Motor neuron (in vitro differentiated cells): ENCODE measurements around the gene DOC2A. TPM values are rescaled to one million over a fixed set of nuclear protein-coding genes. Genes with fewer than 3 reads are reported as not detected.
A peak's percentile ranks its signal among the peaks of the same experiment; 100 is the strongest.

Experiments used
- ATAC-seq, 8 experiments: fragments of 200-7000 bp; cut with Tn5 transposase; replicated peaks in 6 of 8; 2 replicates each; pipeline ENCODE4 v1.8.0; 2021; ENCODE audit warnings: mild to moderate bottlenecking in 8 of 8, moderate library complexity in 8 of 8
- H3K27ac ChIP-seq, 2 donors: fragments of 250-450 bp; sonication (Bioruptor Pico); 2 replicates each; pipeline ENCODE4 v1.9.0; 2021; ENCODE audit warnings: antibody characterized with exemption in 2 of 2, mild to moderate bottlenecking in 2 of 2, moderate library complexity in 1 of 2
- H3K4me1 ChIP-seq, 2 donors: fragments of 250-450 bp; sonication (Bioruptor Pico); replicated peaks in 1 of 2; 2 replicates each; pipeline ENCODE4 v1.6.1; 2021; ENCODE audit warnings: antibody characterized with exemption in 2 of 2, mild to moderate bottlenecking in 2 of 2, moderate library complexity in 1 of 2
- H3K4me3 ChIP-seq, 5 donors: fragments of 250-450 bp; sonication (Bioruptor Pico); 2 replicates each; pipeline ENCODE4 v1.9.0; 2021; ENCODE audit warnings: antibody characterized with exemption in 5 of 5, mild to moderate bottlenecking in 5 of 5, moderate library complexity in 4 of 5
- WGBS, 10 experiments: fragments of 450-650 bp; shearing (Covaris generic); methylation state at CpG; one replicate each; pipeline ENCODE4 v1.0.0; 2022; 5-methylcytosine and 5-hydroxymethylcytosine counted together
- in situ Hi-C, 9 experiments: fragments of 400-800 bp; cut with MboI; loops; one replicate each; pipeline ENCODE4 v1.15.0; 2021; ENCODE audit warnings: low sequenced_read_pairs in 9 of 9, low pct_unique_long_range_greater_than_20kb in 2 of 9; ENCODE audit not compliant: unreplicated experiment in 9 of 9
- total RNA-seq, 8 experiments: library from RNA; unstranded; fragments of 300-600 nt; gene quantifications; 2 replicates each; pipeline versions ENCODE4 v1.2.3 to v1.2.4, GENCODE V29; 2022

The DOC2A gene
- total RNA-seq, 8 experiments from 2014 or later = 0.31 to 8.1 (median 4.0) TPM

GRCh38 chr16:30040221-30040620 is 29.4 kb upstream of the DOC2A start:
- no peak for ATAC-seq
- WGBS, 10 experiments = 20 to 100% (median 60%) methylated on average over 1 to 4 of the region's 5 CpGs; no CpG with 5 or more reads in 3 of the 10 experiments
- in situ Hi-C loops = loop anchor here in 1 of 9 experiments (25.0 kb wide), 1 partner anchor 328 kb away; no protein-coding TSS in a partner anchor
- H3K4me3 ChIP-seq = no peak overlapping the region
- H3K27ac ChIP-seq = no peak overlapping the region
- no peaks in the 10 kb centered on the region for H3K4me1 ChIP-seq

- WGBS, 10 experiments = 40 to 100% (median 80%) methylated on average over 1 to 7 of the region's 7 CpGs; no CpG with 5 or more reads in 3 of the 10 experiments
- in situ Hi-C loops = loop anchor here in 1 of 9 experiments (25.0 kb wide), 1 partner anchor 321 kb away; no protein-coding TSS in a partner anchor
- H3K27ac ChIP-seq = no peak overlapping the region
- ATAC-seq = no peak
- H3K4me3 ChIP-seq = no peak overlapping the region
- peaks cover 22 to 32% of the 10 kb centered on the region in 2 donors for H3K4me1 ChIP-seq
Observed at GRCh38 chr16:30033270-30033669, 22.4 kb upstream of the DOC2A start.

GRCh38 chr16:30032083-30032819 is 21.4 kb upstream of the DOC2A start:
- no peak overlapping the region for H3K27ac ChIP-seq
- H3K4me3 ChIP-seq = peak overlapping the region in 3 of 5 donors; percentile 1 to 46 (median 1)
- in situ Hi-C loops = loop anchor here in 1 of 9 experiments (25.0 kb wide), 1 partner anchor 320 kb away; no protein-coding TSS in a partner anchor
- H3K4me1 ChIP-seq = peaks cover 22 to 34% of the 10 kb centered on the region in 2 donors
- 2 to 100% (median 31%) methylated on average over 1 to 9 of the region's 12 CpGs for WGBS, 10 experiments
- ATAC-seq = peak; percentile 29 to 69 (median 44)

- Histone ChIP-seq H3K4me1 (peaks cover 22 to 34% of the 10 kb centered on the region in 2 donors), H3K27ac (peak overlapping the region; percentile 25 to 78), H3K4me3 (peak overlapping the region; percentile 46 to 78 (median 50))
- peak in 4 of 8 experiments; percentile 1 to 6 (median 2) for ATAC-seq
- 19 to 100% (median 26%) methylated on average over 1 to 8 of the region's 11 CpGs; no CpG with 5 or more reads in 7 of the 10 experiments for WGBS, 10 experiments
- in situ Hi-C loops = loop anchor here in 1 of 9 experiments (25.0 kb wide), 1 partner anchor 319 kb away; no protein-coding TSS in a partner anchor
Observed at GRCh38 chr16:30031477-30031918, 20.7 kb upstream of the DOC2A start.

GRCh38 chr16:30030841-30031413 is 20.1 kb upstream of the DOC2A start, which contains the start of gene TLCD3B:
Gene TLCD3B (minus strand): TSS chr16:30031271. CDS start chr16:30030527, 744 bp downstream.
- WGBS, 10 experiments = no CpG with 5 or more reads among the region's 27 CpGs
- Histone ChIP-seq H3K27ac (peak within 1 kb of the TSS; percentile 52 to 78), H3K4me1 (peaks cover 22 to 34% of the 10 kb centered on the region in 2 donors), H3K4me3 (peak within 1 kb of the TSS; percentile 46 to 78 (median 50))
- in situ Hi-C loops = loop anchor here in 1 of 9 experiments (25.0 kb wide), 1 partner anchor 319 kb away; no protein-coding TSS in a partner anchor
- peak in 7 of 8 experiments; percentile 15 to 82 (median 76) for ATAC-seq

GRCh38 chr16:30030011-30030685 is 19.3 kb upstream of the DOC2A start:
- ATAC-seq = peak in 5 of 8 experiments; percentile 1 to 15 (median 12)
- peaks cover 22 to 34% of the 10 kb centered on the region in 2 donors for H3K4me1 ChIP-seq
- WGBS, 10 experiments = 0 to 47% (median 17%) methylated on average over 1 to 8 of the region's 23 CpGs; no CpG with 5 or more reads in 6 of the 10 experiments
- peak overlapping the region; percentile 46 to 78 (median 50) for H3K4me3 ChIP-seq
- in situ Hi-C loops = loop anchor here in 1 of 9 experiments (25.0 kb wide), 1 partner anchor 318 kb away; no protein-coding TSS in a partner anchor
- H3K27ac ChIP-seq = peak overlapping the region; percentile 44 to 72

- no peak overlapping the region for H3K27ac ChIP-seq
- peaks cover 22 to 34% of the 10 kb centered on the region in 2 donors for H3K4me1 ChIP-seq
- in situ Hi-C loops = loop anchor here in 1 of 9 experiments (25.0 kb wide), 1 partner anchor 316 kb away; no protein-coding TSS in a partner anchor
- no peak overlapping the region for H3K4me3 ChIP-seq
- ATAC-seq = peak in 3 of 8 experiments; percentile 43 to 65 (median 50)
- WGBS, 10 experiments = 5 to 100% (median 31%) methylated on average over 1 to 9 of the region's 18 CpGs; no CpG with 5 or more reads in 6 of the 10 experiments
Observed at GRCh38 chr16:30028438-30029076, 17.7 kb upstream of the DOC2A start.

GRCh38 chr16:30027588-30028437 is 17.0 kb upstream of the DOC2A start:
- peaks cover 22 to 34% of the 10 kb centered on the region in 2 donors for H3K4me1 ChIP-seq
- H3K27ac ChIP-seq = no peak overlapping the region
- 0 to 86% (median 60%) methylated on average over 1 to 6 of the region's 13 CpGs; no CpG with 5 or more reads in 3 of the 10 experiments for WGBS, 10 experiments
- in situ Hi-C loops = loop anchor here in 1 of 9 experiments (25.0 kb wide), 1 partner anchor 316 kb away; no protein-coding TSS in a partner anchor
- H3K4me3 ChIP-seq = no peak overlapping the region
- peak in 3 of 8 experiments; percentile 9 to 14 (median 14) for ATAC-seq

- H3K27ac ChIP-seq = no peak overlapping the region
- 73 to 100% methylated on average over 2 to 3 of the region's 18 CpGs; no CpG with 5 or more reads in 8 of the 10 experiments for WGBS, 10 experiments
- ATAC-seq = no peak
- no peak overlapping the region for H3K4me3 ChIP-seq
- peaks cover 12 to 23% of the 10 kb centered on the region in 2 donors for H3K4me1 ChIP-seq
- in situ Hi-C loops = loop anchor here in 1 of 9 experiments (25.0 kb wide), 1 partner anchor 314 kb away; no protein-coding TSS in a partner anchor
Observed at GRCh38 chr16:30026449-30026848, 15.6 kb upstream of the DOC2A start.

- WGBS, 10 experiments = 0 to 72% (median 72%) methylated on average over 1 to 4 of the region's 7 CpGs; no CpG with 5 or more reads in 7 of the 10 experiments
- peaks cover 11 to 20% of the 10 kb centered on the region in 2 donors for H3K4me1 ChIP-seq
- no peak overlapping the region for H3K4me3 ChIP-seq
- no peak overlapping the region for H3K27ac ChIP-seq
- in situ Hi-C loops = loop anchor here in 1 of 9 experiments (25.0 kb wide), 1 partner anchor 313 kb away; no protein-coding TSS in a partner anchor
- no peak for ATAC-seq
Observed at GRCh38 chr16:30025574-30025973, 14.7 kb upstream of the DOC2A start.

- Histone ChIP-seq H3K27ac (no peak overlapping the region), H3K4me1 (peaks cover 8 to 18% of the 10 kb centered on the region in 2 donors), H3K4me3 (no peak overlapping the region)
- in situ Hi-C loops = loop anchor here in 1 of 9 experiments (25.0 kb wide), 1 partner anchor 313 kb away; no protein-coding TSS in a partner anchor
- WGBS, 10 experiments = 0 to 93% (median 80%) methylated on average over 1 to 3 of the region's 20 CpGs; no CpG with 5 or more reads in 7 of the 10 experiments
- no peak for ATAC-seq
Observed at GRCh38 chr16:30025156-30025555, 14.3 kb upstream of the DOC2A start.
